ENCODE results near the gene IMPA2. TPM values are rescaled to one million over a fixed set of nuclear protein-coding genes. Genes with fewer than 3 reads are reported as not detected.
"Not testable (repeated sequence)": the region's sequence is repeated elsewhere in the genome, so short reads cannot be mapped to it uniquely, and the experiment has no call there.

Gene IMPA2
- total RNA-seq, 1 donor from 2014 or later: 56.3 TPM

- no peak for DNase-seq (ENCODE audit: extremely low spot score, unreplicated experiment)
- no peaks in the 10 kb centered on the region for H3K36me3 Mint-ChIP-seq
- TF ChIP-seq CTCF (conservative IDR thresholded peaks at IDR 0.05): no peak
- no peaks in the 10 kb centered on the region for H3K27me3 Mint-ChIP-seq
- peaks cover 5% of the 10 kb centered on the region for H3K4me1 Mint-ChIP-seq (ENCODE audit: unreplicated experiment)
- no peaks in the 10 kb centered on the region for H3K9me3 Mint-ChIP-seq
- H3K4me3 Mint-ChIP-seq: no peak overlapping the region
- H3K27ac Mint-ChIP-seq: no peak overlapping the region
These were observed 82.9 kb downstream of the IMPA2 start for GRCh38 chr18:12064086-12064763.

- no peak for TF ChIP-seq CTCF (conservative IDR thresholded peaks at IDR 0.05)
- Mint-ChIP-seq H3K4me1 (ENCODE audit: unreplicated experiment) (peaks cover 5% of the 10 kb centered on the region), H3K27ac (no peak overlapping the region), H3K4me3 (no peak overlapping the region), H3K36me3 (no peaks in the 10 kb centered on the region), H3K9me3 (no peaks in the 10 kb centered on the region), H3K27me3 (no peaks in the 10 kb centered on the region)
- no peak for DNase-seq (ENCODE audit: extremely low spot score, unreplicated experiment)
These were observed 84.1 kb downstream of the IMPA2 start for GRCh38 chr18:12065397-12065796.

GRCh38 chr18:12066910-12067511 is 85.7 kb downstream of the IMPA2 start:
- Mint-ChIP-seq H3K36me3 (no peaks in the 10 kb centered on the region), H3K9me3 (no peaks in the 10 kb centered on the region), H3K4me1 (ENCODE audit: unreplicated experiment) (peaks cover 6% of the 10 kb centered on the region), H3K27ac (no peak overlapping the region), H3K27me3 (peaks cover under 1% of the 10 kb centered on the region), H3K4me3 (no peak overlapping the region)
- DNase-seq (ENCODE audit: extremely low spot score, unreplicated experiment): no peak
- no peak for TF ChIP-seq CTCF (conservative IDR thresholded peaks at IDR 0.05)

- peaks cover 3% of the 10 kb centered on the region for H3K27me3 Mint-ChIP-seq
- no peak for DNase-seq (ENCODE audit: extremely low spot score, unreplicated experiment)
- no peak for TF ChIP-seq CTCF (conservative IDR thresholded peaks at IDR 0.05)
- peaks cover 9% of the 10 kb centered on the region for H3K4me1 Mint-ChIP-seq (ENCODE audit: unreplicated experiment)
- H3K36me3 Mint-ChIP-seq: no peaks in the 10 kb centered on the region
- H3K4me3 Mint-ChIP-seq: no peak overlapping the region
- H3K9me3 Mint-ChIP-seq: no peaks in the 10 kb centered on the region
- no peak overlapping the region for H3K27ac Mint-ChIP-seq
These were observed 86.4 kb downstream of the IMPA2 start for GRCh38 chr18:12067671-12068070.

GRCh38 chr18:12068316-12068949 is 87.1 kb downstream of the IMPA2 start:
- H3K27ac Mint-ChIP-seq, H3K4me3 Mint-ChIP-seq: not testable (repeated sequence)

GRCh38 chr18:12068950-12069320 is 87.6 kb downstream of the IMPA2 start:
- H3K9me3 Mint-ChIP-seq: no peaks in the 10 kb centered on the region
- no peak for TF ChIP-seq CTCF (conservative IDR thresholded peaks at IDR 0.05)
- peaks cover 13% of the 10 kb centered on the region for H3K4me1 Mint-ChIP-seq (ENCODE audit: unreplicated experiment)
- no peak overlapping the region for H3K4me3 Mint-ChIP-seq
- H3K27me3 Mint-ChIP-seq: peaks cover 3% of the 10 kb centered on the region
- H3K27ac Mint-ChIP-seq: no peak overlapping the region
- DNase-seq (ENCODE audit: extremely low spot score, unreplicated experiment): no peak
- no peaks in the 10 kb centered on the region for H3K36me3 Mint-ChIP-seq

More at GRCh38 chr18:12068316-12068949, 87.1 kb downstream of the IMPA2 start:
- not testable (repeated sequence) for DNase-seq (ENCODE audit: extremely low spot score, unreplicated experiment); H3K27me3 Mint-ChIP-seq; H3K36me3 Mint-ChIP-seq; H3K9me3 Mint-ChIP-seq
- peaks cover 11% of the 10 kb centered on the region for H3K4me1 Mint-ChIP-seq (ENCODE audit: unreplicated experiment)

- not testable (repeated sequence) for DNase-seq (ENCODE audit: extremely low spot score, unreplicated experiment); H3K9me3 Mint-ChIP-seq; H3K27ac Mint-ChIP-seq; H3K4me3 Mint-ChIP-seq; H3K36me3 Mint-ChIP-seq
- Mint-ChIP-seq H3K27me3 (peaks cover 20% of the 10 kb centered on the region), H3K4me1 (ENCODE audit: unreplicated experiment) (peaks cover 26% of the 10 kb centered on the region)
These were observed 89.8 kb downstream of the IMPA2 start for GRCh38 chr18:12071066-12071465.

Measured in type B pancreatic cell (in vitro differentiated cells).